ENCODE results near the gene NANOS3.

NANOS3 gene

DNA sequence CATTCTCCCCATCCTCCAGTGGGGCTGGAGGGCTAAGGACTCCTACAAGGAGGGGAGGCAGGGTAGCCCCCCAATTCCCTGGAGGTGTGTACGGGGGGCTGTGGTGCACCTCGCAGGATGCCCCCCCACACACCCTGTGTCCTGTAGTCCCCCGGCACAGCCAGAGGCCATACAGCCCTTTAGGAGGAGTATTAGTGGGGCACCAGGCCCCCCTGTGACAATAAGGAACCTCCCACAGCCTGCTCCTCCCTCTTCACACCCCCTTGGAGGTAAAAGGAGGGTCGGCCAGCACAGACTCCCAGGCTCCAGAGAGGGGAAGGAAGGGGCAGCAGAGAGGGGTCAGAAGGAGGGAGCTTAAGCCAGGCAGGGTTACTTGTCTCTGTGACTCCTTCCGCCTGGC lies at the start of gene NANOS3:
NANOS3 (plus strand) TSS at position 301 of the 400 bp plus-strand sequence. CDS start 115 bp downstream, outside the sequence.
- no peak for DNase-seq (ENCODE audit: low read depth)

DNA sequence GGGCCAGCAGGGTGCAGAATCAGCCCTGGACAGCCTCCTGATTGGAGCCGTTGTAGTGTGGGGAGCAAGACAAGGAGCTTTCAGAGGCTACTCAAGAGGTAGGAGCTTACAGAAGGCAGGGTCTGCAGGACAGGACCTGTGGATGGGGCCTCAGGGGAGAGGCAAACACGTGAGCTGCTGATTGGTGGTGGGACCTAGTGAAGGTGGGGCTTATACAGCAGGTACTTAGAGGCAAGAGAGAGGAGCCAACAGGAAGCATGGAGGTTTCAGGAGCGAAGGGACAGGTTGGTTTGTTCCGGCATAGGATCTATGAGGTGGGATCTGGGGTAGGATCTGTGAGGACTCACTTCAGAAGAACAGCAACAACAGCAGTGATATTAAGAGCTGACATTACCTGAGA lies 49.3 kb upstream of the NANOS3 start:
- no peak for DNase-seq (ENCODE audit: low read depth)

GRCh38 chr19:13830114-13830740 lies 46.7 kb upstream of the NANOS3 start:
- DNase-seq (ENCODE audit: low read depth) = no peak

DNA sequence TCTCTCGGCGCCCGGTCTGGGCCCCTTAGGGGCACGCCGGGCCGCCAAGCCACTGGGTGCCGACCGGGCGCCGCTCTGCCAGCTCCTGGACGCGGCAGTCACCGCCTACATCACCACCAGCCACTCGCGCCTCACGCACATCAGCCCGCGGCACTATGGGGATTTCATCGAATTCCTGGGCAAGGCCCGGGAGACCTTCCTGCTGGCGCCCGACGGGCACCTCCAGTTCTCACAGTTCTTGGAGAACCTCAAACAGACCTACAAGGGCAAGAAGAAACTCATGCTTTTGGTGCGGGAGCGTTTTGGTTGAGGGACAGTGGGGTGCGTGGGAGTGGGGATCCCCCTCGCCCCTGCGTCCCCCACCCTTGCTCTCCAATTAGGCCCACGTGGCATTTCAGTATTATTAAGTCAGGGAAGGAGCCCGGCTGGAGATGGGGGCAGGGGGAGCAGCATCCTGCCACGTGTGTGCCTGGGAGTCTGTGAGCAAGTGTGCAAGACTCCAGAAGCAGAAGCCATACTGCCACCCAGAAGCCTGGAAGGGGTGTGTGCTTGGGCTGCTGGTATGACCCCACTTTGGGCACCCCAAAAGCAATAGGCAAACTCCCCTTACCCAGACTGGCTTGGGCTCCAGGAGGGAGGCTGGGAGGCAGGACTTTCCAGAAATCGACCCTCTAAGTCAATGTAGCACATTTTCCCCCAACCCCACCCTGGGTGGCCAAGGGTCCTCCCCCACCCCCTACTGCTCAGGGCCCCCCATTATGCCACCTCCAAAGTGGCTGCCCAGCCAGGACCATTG lies 46.0 kb upstream of the NANOS3 start:
- DNase-seq (ENCODE audit: low read depth) = no peak

DNA sequence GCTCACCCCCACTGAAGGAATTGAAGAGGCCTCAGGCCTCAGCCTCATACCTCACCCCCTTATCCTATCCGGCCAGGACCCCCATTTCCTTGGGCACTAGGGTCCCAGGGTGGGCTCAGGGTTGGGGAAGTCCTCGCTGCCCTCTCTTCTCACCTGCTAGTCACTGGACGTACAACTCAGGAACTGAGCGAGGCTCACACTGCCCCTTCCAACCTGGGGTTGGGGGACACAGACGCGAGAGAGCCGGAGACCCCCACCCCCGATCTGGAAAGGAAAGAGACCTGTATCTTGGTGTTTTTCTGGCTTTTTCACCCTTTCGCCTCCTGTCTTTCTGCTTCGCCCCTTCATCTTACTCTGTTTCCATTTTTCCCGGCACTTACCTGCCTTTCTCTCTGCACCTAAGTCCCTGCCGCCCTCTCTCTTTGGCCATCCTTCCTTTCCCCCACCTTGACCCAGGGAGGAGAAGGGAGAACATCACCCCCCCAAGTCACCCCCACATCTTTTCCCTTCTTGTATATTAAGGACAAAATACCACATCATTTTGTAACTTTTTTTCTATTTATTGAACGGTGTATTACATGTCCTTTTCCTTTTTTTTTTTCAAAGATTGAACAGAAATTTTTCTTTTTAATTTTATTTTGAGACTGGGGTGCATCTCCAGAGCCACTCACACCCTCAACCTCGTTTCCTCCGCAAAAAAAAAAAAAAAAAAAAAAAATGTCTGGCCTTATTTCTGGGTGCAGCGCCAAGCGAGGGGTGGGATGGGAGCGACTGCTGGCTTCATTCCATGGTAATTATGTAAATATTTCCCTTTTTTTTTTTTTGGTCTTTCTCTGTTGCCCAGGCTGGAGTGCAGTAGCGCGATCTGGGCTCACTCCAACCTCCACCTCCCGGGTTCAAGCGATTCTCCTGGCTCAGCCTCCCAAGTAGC lies 45.1 kb upstream of the NANOS3 start:
- DNase-seq (ENCODE audit: low read depth) = no peak

DNA sequence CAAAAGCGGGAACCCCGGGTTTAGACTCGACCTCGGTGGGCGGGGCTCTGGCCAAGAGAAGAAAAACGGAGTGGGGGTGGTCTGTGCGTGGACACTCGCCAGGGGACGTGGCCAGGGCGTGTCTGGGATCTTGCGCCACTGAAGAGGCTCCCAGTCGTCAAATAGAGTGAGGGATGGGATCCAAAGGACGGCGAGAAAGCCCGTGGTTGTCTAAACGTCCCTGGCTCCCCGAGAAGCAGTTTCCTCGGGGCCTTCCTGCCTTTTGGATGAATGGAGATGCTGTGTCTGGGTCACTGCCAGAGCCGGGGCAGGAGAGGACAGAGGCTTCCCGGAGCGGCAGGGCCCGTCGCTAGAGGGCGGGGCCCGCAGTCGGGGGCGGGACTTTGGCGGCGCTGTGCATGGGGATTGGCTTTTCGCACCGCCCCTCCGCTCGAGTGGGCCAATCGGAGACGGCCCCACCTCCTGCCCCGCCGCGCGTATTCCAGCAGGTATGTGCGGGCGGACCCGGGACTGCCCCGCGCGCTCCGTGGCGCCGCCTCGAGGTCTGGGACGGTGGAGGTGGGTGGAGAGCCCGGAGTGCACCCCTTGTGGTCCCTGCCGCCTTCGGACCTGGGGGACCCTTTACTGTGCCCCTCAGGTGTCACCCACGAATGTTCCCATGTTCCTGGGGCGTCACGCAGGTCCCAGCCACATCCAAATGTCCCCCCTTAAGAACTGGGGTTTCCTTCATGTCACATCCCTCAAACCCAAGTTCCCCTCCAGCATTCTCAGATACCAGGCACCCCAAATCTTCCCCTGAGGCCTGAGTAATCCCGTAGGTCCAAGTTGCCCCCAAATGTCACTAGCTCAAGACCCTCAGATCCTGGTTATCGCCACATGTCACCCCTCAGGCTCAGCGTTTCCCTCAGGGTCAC lies 43.3 kb upstream of the NANOS3 start:
- peak; percentile 86 for DNase-seq (ENCODE audit: low read depth)

DNA sequence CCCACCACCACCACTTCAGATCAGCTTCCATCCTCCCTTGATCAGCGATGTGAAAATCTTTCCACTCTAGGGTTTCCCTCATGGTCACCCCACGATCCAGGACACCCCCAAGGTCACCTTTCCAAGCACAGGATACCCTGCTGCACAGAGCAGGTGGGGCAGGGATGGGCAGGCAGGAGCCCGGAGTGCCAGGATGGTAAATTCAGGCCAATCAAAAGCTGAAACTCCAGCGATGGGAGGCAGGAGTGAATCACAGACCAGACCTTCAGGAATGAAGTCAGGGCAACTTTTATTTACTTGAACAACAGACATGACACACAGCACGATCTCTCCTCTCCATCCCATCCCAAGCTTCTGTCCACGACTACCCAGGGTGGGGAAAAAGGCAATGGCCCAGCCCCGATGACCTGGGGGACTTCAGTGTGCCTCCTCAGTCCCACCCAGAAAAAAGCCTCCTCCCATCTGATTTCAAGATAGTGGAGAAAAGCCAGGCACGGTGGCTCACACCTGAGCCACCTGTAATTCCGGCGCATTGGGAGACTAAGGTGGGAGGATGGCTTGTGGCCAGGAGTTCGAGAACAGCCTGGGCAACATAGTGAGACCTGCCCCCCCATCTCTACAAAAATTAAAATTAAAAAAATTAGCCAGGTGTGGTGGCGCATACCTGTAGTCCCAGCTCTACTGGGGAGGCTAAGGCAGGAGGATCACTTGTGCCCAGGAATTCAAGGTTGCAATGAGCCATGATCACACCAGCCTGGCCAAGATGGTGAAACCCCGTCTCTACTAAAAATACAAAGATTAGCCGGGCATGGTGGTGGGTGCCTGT lies 42.5 kb upstream of the NANOS3 start:
- peak; percentile 40 for DNase-seq (ENCODE audit: low read depth)

DNA sequence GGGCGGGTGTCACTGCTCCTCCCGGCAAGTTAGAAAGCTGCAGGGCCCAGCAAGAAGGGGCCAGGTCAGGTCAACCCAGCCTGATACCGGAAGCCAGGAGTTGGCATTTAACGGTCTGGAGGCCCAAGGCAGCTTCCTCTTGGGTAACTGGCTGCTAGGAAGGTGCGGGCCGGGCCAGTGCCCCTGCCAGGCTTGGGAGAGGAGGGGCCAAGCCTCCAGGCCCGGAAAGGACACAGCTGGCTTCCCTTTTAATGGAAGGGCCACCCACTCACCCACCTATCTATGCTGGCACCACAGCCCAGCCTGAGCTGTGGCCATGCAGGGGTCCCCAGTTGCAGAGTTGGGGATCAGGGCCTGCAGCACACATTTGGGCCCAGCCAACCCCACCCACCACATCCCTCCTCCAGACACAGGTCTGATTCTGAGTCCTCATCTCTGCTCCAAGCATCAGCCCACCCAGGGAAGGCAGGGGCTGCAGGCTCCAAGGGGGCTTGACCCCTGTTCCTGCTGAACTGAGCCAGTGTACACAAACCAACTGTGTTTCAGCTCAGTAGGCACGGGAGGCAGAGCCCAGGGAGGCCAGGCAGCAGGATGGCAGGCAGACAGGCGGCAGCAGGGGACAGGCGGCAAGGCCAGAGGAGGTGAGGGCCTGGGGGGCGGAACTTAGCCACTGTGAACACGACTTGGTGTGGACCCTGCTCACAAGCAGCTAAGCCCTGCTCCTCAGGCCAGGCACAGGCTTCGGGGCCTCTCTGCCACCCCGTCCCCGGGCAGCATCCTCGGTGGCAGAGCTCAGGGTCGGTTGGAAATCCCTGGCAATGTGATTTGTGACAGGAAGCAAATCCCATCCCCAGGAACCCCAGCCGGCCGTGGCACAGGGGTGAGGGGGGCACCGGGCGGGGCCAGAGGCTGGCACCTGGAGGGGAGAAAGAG lies 40.9 kb upstream of the NANOS3 start:
- DNase-seq (ENCODE audit: low read depth) = peak; percentile 46

DNA sequence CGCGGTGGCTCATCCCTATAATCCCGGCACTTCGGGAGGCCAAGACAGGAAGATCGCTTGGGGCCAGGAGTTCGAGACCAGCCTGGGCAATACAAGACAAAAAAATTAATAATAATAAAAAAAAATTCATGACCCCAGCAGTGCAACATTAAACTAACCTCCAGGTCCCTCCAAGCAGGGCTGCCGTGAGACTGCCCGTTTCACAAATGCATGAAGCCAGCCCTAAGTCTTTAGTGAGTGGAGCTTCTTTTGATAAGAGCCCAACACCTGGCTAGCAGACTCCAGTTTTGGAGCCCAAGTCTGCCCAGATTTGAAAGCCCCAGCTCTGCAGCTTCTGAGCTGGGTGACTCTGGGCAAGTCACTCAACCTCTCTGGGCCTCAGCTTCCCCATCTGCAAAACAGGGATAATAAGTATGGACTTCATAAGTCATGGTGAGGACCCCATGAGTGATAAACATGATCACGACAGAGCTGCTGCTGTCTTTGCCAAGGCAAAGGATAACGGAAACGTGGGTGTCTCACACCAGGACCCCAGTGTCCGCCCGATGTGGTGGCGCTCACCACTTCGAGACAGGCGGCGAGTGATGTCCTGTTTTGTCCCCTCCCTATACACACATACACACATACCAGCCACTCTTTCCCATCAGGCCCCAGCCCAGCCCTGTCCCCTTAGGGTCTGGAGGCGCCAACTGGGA lies 38.4 kb upstream of the NANOS3 start:
- no peak for DNase-seq (ENCODE audit: low read depth)

DNA sequence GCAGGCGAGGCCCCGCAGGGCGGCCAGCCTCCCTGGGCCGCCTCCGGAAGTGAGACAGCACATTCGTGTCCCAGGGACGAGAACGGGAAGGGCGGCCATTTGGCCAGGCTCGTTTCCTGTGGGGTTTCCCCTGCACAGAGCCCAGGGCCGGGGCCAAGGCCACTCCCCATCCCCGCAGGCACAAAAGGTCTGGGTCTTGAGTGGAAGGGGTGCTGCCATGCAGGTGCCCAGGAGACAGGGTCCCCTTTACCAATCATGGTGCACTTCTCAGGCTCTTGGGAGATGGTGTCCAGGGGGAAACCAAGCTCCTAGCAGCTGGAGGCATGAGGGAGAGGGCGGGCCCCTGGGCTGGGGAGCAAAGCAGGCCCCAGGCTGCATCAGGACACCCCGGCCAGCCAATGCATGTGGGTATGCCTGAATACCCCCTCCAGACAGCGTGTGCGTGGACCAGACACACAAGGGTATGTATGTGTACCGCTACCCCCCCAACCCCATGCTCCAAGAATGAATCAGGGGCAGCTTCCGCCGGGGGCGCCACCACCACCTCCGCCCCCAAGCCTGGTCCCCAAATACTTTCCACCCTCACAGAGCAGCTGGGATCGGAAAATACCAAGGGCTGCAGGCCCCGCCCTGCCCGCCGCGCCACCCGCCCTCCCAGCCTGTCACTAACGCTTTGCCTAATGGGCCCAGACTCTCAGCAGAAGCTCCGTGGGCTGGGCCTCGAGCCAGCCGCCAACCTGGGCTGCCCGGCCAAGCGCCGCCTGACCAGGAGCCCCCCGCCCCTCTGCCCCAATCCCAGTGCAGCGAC lies 37.6 kb upstream of the NANOS3 start:
- DNase-seq (ENCODE audit: low read depth) = peak; percentile 89

GRCh38 chr19:13839938-13840304 lies 37.0 kb upstream of the NANOS3 start:
- DNase-seq (ENCODE audit: low read depth) = no peak

DNA sequence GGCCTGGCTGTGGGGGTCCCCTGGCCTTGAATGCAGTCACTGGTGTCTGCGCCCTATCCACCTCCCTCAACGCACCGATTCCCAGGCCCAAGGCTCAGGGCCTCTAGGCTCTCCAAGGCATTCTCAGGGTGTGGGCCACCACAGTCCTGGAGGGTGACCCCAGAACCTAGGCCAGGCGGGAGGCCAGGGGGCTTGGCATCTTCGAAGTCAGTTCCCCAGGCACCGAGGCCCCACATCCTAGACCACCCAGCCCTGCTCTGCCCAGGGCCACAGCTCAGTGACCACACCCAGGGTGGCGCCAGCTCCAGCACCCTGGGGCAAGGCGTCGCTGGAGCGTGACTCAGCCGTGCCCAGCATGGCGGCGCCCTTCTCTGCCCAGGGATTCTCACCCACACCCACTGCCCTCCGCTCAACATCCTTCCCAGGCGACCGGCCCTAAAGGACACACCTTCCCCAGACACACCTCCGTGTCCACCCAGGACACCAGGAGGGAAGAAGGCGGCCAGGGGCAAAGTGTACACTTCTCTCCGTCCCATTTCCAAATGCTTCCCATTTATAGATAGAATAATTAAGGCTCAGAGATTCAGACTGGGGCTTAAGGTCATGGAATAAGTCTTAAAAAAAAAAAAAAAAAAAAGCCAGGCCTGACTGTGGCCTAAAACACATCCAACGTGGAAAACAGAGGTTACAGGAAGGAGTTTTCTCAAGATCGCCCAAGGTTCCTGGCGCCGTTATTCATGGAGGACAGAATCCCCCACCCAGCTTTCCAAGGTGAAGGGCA lies 36.4 kb upstream of the NANOS3 start:
- peak; percentile 72 for DNase-seq (ENCODE audit: low read depth)

DNA sequence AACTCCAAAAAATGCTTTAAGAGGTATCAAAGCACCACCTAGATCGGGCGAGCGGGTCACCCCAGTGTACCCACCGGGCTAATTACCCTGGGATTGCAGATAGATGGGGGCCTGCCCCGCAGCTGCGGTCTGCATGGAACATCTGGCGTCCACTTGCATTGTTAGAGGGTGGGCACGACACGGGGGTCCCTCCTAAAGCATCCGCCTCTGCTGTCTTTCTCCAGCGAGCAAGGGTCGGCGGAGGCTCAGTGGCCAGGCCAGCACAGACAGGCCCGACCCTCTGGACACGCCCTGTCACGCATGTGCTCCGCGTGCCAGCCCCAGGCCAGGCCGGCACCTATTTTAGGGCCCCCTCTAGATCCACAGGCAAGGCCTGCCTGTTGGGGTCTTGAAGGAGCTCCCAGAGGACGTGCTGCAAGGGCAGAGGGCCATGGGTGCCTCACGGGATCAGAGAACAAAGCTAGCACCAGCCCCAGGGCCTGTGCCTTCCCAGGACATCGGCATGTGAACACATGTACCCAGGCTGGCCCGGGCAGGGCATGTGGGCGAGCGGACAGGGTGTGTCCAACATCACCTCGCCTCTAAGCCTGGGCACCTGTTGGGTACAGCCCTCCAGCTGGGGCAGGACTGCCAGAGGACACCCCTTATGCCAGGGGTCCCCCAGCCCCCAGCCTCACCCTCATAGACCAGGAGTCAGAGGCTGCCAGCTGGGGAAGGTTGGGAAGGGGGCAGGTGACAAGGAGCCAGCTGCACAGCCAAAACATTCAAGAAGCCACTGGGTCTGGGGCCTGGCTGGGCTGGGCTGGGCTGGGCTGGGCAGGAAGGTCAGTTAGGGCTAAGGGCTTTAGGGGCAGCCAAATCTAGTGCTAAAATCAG lies 35.6 kb upstream of the NANOS3 start:
- peak; percentile 63 for DNase-seq (ENCODE audit: low read depth)

DNA sequence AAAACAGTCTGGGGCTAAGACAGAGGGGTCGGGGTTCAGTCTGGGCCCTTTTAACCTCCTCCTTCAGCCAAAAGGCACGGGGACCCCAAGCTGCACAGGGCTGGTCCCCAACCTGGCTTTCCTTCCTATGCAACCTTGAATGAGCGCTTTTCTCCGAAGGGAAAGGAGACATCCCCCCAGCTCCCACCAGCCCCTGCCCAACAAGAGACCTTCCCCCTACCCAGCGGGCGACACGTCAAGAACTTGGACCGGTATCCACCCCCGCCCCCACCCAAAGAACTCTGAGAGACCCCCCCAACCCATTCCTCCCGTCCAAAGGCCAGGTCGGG lies 35.0 kb upstream of the NANOS3 start:
- no peak for DNase-seq (ENCODE audit: low read depth)

- peak; percentile 83 for DNase-seq (ENCODE audit: low read depth)
Observed at GRCh38 chr19:13842291-13843103, 34.4 kb upstream of the NANOS3 start.
